ENCODE data around the gene SPATA7.

The SPATA7 gene

DNA sequence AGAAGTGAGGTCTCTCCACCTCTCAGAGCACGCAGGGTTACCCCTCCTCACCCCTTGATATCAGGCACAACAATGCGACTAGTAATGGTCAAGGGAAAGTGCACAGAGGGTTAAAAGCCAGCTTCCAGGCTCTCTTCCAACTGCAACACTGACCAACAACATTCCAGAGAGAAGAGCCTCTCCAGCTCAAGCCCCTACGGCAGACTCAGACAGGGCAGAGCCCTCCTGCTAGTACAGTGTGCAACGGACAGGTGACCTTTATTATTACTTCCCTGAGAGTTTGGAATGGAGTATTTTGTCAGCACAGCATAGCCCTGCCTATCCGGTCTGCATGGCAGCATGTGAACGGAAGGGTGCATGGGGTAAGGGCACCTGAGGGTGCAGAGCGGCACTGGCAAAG lies 96.3 kb downstream of the SPATA7 start:
- no peak for DNase-seq (ENCODE audit: low read depth)

DNA sequence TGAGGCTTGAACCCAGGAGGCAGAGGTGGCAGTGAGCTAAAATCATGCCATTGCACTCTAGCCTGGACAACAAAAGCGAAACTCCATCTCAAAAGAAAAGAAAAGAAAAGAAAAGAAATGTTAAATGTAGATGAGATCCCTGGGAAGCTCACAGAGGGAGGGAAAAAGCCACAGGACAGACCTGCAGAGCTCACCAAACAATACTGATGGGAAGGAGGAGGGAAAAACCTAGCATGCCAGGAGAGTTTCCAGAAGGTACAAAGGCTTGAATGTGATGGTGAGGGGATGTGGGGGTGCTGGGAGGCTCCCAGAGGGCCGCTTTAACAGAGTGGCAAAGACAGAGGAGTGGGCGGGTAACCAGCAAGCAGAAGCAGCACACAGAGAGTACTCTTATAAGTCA lies 97.1 kb downstream of the SPATA7 start:
- DNase-seq (ENCODE audit: low read depth): no peak

Data from non-pigmented ciliary epithelial cell (primary cell).